ENCODE results near the gene TUBB2A.
"Not testable (repeated sequence)": the region's sequence is repeated elsewhere in the genome, so short reads cannot be mapped to it uniquely, and the experiment has no call there.

Gene TUBB2A

DNA sequence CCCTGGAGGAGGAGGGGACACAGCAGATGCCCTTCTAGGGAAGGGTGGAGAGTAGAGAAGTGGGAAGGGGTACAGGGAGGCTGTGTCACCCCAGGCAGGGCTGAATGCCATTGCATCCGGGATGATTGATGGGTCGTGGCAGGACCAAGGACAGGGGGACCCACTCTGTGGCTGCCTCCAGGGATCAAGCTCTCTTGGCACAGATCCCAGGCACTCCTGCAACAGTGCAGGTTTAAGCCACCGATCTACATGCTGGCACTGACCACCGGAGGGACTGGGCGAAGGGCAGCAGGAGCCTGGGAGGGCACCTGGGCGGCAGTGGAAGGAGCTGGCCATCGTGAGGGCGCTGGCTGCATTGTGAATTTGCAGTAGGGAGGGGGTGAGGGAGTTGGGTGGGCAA lies 22.6 kb upstream of the TUBB2A start:
- DNase-seq = not testable (repeated sequence)

DNA sequence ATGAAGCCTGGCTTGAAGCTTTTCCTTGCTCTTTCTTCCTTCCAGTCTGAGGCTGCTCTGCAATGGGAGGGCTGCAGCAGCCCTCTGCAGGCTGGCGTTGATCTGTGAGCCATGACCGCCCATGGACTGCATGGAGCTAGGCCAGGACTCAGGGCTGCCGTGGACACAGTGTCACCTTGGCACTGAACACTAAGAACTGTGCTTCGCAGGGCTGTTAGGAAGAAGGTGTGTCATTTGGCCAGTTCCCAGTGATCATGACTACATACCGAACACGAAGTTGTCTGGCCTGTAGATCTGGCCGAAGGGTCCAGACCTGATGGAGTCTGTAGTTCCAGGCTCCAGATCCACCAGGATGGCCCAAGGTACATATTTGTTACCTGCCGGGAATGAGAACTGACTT lies 21.3 kb upstream of the TUBB2A start:
- not testable (repeated sequence) for DNase-seq

DNA sequence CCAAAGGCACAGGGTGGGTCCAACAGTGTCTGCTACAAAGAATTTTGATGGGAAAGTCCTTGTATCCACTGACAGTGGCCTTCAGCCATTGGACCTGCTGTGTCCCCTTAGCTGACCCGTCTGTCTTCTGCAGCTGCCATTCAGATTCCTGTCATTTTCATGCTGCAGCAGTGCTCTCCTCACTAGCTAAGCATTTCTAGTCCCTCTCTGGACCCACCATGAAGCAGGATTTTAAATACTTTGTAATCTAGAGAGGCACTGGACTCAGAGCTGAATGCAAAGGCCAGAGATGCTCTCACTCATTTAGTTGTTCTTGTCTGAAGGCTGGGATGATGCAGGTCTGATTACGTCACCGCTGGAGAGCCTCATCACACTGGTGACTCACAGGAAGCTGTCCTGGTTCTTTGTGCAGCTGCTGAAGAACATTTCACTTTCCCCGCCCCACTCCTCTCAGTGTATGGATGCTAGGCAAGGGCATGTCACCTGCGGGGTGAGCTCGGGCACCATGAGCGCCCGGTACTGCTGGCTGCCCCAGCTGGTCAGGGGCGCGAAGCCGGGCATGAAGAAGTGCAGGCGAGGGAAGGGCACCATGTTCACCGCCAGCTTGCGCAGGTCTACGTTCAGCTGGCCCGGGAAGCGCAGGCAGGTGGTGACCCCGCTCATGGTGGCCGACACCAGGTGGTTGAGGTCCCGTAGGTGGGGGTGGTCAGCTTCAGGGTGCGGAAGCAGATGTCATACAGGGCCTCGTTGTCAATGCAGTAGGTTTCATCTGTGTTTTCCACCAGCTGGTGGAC lies 19.4 kb upstream of the TUBB2A start:
- DNase-seq = no peak

DNA sequence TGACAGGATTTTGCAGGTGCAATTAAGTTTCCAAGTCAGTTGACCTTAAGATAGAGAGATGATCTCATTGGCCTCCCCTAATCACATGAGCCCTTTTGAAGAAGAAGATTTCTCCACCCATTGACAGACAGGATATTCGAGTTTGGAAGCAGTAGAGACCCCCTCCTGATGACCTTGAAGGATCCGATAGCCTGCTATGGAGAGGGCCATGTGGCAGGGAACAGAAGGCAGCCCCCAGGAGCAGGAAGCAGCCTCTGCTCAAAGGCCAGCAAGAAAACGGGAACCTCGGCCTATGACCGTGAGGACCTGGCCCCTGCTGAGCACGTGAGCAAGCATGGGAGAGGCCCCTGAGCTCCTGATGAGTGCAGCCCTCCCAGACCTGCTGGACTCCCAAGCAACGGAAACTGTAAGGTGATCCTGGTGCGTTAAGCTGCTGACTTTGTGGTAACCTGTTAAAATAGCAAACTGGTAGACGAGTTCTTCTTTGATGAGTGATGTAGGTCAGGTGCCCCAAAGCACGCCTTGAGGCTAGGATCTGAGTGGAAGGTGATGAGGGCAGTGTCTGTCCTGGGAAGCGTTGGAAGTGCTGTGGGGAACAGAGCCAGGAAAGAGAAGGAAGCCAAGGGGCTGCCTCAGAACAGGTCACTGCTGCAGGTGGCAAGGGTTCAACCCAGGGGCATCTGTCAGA lies 18.5 kb upstream of the TUBB2A start:
- no peak for DNase-seq

DNA sequence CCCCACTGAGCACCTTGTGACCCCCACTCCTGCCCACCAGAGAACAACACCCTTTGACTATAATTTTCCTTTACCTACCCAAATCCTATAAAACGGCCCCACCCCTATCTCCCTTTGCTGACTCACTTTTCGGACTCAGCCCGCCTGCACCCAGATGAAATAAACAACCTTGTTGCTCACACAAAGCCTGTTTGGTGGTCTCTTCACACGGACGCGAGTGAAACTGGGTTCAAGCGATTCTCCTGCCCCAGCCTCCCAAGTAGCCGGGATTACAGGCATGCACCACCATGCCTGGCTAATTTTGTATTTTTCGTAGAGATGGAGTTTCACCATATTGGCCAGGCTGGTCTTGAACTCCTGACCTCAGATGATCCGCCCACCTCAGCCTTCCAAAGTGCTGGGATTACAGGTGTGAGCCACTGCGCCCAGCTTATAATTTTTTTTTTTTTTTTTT lies 16.3 kb upstream of the TUBB2A start:
- DNase-seq = not testable (repeated sequence)

DNA sequence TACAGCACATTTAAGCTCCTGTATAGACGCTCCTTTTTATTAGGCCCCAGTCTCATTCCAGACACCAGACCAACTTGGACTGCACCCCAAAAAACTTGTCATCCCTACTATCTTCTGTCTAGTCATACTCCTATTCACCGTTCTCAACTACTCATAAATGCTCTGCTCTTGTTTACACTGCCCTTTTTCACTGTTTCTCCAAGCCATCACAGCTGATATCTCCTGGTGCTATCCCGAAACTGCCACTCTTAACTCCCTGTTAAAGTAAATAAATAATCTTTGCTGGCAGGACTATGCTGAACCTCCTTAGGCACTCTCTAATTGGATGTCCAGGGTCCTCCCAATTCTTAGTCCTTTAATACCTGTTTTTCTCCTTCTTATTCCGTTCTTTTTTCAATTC lies 15.4 kb upstream of the TUBB2A start:
- not testable (repeated sequence) for DNase-seq

DNA sequence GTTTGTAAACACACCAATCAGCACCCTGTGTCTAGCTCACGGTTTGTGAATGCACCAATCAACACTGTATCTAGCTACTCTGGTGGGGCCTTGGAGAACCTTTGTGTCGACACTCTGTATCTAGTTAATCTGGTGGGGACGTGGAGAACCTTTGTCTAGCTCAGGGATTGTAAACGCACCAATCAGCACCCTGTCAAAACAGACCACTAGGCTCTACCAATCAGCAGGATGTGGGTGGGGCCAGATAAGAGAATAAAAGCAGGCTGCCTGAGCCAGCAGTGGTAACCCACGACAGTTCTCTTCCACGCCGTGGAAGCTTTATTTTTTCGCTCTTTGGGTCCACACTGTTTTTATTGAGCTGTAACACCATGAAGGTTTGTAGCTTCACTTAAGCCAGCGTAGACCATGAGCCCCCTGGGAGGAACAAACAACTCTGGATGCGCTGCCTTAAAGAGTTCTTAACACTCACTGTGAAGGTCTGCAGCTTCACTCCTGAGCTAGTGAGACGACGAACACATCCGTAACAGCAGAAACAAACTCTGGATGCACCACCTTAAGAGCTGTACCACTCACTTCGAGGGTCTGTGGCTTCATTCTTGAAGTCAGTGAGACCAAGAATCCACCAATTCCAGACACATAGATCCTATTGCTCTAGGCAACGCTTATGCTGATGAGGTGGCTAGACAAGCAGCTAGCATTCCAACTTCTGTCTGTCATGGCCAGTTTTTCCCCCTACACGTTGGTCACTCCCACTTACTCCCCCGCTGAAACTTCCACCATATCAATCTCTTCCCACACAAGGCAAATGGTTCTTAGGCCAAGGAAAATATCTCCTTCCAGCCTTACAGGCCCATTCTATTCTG lies 14.2 kb upstream of the TUBB2A start:
- DNase-seq = not testable (repeated sequence)

DNA sequence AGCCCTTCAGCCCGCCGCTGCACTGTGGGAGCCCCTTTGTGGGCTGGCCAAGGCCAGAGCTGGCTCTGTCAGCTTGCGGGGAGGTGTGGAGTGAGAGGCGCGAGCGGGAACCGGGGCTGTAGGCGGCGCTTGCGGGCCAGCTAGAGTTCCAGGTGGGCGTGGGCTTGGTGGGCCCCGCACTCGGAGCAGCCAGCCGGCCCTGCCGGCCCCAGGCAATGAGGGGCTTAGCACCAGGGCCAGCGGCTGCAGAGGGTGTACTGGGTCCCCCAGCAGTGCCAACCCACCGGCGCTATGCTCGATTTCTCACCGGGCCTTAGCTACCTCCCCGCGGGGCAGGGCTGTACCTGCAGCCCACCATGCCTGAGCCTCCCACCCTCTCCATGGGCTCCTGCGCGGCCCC lies 13.3 kb upstream of the TUBB2A start:
- DNase-seq = not testable (repeated sequence)

DNA sequence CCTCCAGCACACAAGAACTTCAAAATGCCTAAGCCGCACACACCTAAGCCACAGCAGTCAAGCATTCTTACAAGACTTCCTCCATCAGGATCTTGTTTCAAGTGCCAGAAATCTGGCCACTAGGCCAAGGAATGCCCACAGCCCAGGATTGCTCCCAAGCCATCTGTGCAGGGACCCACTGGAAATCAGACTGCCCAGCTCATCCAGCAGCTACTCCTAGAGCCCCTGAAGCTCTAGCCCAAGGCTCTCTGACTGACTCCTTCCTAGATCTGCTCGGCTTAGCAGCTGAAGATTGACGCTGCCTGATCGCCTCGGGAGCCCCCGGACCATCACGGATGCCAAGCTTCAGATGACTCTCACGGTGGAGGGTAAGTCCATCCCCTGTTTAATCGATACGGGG lies 10.7 kb upstream of the TUBB2A start:
- not testable (repeated sequence) for DNase-seq

DNA sequence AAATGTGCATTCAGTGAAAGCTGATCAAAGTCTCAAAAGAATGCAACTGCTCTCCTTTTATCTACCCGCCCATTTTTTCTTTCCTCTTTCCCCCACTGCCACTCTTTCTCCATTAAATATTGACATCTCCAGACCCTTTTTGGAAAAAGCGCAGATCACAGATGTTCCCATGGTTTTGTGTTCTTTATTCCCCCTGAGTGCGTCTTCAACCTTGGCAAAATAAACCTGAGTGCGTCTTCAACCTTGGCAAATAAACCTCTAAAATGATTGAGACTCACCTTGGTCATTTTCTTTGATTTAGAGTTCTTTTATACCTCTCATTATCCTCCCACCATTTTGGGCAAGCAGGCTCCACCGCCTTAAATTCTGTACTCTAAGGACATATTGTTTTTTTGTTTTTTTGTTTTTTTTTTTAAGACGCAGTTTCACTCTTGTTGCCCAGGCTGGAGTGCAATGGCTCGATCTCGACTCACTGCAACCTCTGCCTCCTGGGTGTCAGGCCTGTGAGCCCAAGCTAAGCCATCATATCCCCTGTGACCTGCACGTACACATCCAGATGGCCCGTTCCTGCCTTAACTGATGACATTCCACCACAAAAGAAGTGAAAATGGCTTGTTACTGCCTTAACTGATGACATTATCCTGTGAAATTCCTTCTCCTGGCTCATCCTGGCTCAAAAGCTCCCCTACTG lies 9.3 kb upstream of the TUBB2A start:
- not testable (repeated sequence) for DNase-seq

DNA sequence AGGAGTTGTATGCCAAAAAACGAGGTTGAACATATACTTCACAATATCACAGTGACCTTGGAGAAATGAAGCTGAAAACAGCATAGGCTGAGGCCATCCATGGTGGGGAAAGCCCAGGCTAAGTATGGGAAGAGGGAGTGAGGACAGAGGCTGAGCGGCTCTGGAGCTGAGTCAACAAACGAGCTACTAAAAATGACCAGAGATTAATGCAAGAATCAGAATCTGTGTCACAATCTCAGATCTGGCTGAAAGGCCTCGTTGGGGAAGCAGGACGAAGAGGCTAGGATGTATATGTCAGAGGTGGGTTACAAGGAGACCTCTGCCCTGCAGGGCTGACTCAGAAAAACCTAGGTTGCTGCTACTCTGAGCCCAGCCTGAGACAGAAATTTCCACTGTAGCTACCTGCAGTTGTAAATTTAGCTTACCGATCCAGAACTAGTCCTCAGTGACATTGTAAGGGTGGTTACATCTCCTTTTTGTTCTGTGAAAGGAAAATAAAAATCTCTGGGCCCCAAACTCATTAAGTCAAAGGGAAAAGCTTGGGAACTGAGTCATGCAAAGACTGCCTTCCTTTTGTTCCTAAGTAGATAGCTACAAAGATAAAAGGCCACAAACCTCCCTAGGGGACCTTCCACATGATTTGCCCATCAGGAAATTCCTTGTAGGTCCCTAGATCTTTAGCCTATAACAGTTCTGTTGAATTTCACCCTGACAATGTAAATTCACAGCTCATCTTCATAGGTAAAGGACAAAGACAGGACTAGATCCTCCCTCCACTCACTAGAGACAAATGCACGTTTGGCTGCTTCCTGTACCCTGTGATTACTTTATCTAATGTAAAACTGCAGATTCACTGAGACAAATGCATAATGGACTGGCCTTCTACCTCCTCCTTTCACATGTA lies 8.5 kb upstream of the TUBB2A start:
- DNase-seq = no peak

DNA sequence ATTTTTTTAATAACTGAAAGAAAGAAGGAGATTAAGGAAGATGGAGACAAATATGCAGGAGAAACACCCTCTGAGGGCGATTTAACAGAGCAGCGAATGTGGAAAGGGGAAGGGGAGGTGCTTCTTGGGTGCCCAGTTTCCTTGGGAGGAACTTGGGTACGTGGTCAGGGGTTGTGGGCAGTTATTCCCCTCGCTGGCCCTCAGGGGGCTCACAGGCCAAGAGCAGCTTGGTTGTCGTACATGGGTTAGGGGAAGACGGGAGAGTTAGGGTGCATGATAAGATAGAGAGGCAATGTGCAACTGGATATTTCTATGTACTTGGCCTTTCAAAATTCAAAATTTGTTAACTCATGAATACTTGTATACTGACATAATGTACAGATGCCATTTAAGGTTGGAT lies 7.0 kb upstream of the TUBB2A start:
- DNase-seq = no peak

DNA sequence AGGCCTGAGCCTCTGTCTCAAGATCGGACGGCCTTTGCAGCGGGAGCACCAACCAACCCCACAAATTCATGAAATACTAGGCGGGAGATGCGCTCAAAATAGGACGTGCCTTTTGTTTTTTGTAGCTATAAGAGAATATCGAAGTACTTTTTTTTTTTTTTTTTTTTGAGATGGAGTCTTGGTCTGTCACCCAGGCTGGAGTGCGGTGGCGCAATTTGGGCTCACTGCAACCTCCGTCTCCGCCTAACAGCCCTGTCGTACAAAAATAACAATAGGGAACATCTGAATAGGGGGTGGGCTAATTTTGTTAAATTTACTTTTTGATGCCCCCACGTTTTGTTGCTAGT lies 5.9 kb upstream of the TUBB2A start:
- peak in 1 of 6 experiments; percentile 38 for DNase-seq

DNA sequence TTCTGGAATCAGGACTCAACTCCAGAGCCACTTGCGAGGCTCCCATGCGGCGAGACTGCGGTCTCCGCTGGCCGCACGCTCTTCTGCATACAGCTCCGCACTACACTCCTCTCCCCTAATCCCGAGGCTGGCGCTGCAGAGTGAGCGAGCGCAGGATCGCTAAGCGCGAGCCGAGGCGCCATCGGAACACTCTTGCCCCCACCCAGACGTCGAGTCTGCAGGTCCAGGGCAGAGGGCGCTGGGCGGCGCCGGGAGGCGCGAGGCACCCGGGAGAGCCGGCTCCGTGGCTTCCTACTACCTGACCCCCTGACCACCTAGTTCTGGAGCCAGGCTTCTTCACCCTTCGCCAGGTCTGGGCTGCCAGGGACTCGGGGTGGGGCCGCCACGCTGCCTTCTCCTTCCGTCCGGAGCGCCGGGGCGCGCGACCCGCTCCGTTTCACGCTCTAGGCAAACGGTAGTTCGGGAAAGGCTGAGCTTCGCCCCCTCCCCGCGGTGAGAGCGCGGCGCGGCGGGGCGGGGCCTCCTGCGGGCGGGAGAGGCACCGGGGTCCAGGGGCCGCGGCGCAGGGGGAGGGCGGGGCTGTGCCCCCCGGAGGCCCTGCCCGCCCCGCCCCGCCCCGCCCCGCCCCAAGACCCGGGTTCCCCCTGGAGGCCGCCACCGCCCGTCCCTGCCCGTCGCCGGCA lies 5.4 kb upstream of the TUBB2A start:
- peak; percentile 18 to 60 (median 50) for DNase-seq

DNA sequence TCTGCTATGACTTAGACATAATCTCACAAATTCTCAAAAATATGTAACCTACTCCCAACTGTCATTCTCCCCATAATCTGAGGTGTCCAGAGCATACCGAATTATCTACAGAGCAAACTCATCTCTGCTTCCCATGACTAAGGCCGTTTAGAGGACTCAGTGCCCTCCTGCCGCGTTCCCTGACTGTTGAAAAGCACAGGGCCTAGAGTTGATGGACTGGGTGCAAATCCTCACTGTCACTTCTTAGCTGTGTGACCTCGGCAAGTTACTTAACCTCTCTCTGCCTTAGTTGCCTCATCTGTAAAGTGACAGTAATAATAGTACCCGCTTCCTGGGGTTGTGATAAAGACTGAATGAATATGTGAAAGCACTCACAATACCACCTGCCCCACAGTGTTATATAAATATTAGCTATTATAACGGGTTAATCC lies 4.7 kb upstream of the TUBB2A start:
- DNase-seq = no peak

DNA sequence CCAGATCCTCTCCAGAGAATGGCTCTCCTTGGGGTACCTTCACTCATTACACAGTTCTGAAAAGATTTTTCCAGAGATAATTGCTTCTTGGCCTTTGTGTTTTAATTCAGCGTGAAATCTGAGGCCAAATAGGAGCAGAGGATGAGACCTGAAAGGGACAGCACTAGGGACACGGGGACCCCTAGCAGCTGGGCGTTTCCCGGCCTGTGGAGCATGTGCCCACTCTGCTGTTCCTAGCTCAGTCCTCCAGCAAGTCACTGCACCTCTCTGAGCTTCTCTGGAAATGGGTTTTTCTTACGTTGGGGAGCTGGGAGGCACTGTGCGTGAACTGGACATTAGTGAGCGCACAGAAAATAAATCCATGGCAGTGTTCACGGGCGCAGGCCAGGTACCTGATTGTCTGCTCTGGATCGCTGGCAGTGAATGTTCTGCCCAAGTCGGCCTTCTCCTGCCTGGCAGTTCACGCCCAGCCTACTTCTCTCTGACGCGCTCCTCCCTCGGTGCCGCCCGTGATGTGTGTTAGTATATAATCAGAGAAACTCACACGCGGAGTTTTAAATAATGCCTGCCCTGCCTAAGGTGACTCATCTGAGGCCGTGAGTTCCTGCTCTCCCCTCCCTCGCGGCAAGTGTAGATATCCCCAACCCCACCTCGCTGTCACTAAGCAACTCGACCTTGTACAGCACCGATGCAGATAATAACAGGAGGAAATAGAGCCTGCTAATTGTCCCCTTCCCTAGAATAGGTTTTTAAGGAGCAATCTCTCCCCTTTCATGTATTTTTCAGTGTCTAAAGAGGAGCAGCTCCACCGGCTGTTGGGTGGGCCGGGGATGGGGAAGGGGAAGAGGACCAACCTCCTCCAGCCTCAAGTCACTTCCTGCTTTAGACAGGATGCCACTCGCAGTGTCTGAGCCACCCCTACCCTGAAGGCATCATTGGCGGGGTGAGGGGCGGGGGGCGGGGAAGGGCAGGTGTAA lies 2.7 kb upstream of the TUBB2A start:
- peak; percentile 59 to 72 (median 65) for DNase-seq

DNA sequence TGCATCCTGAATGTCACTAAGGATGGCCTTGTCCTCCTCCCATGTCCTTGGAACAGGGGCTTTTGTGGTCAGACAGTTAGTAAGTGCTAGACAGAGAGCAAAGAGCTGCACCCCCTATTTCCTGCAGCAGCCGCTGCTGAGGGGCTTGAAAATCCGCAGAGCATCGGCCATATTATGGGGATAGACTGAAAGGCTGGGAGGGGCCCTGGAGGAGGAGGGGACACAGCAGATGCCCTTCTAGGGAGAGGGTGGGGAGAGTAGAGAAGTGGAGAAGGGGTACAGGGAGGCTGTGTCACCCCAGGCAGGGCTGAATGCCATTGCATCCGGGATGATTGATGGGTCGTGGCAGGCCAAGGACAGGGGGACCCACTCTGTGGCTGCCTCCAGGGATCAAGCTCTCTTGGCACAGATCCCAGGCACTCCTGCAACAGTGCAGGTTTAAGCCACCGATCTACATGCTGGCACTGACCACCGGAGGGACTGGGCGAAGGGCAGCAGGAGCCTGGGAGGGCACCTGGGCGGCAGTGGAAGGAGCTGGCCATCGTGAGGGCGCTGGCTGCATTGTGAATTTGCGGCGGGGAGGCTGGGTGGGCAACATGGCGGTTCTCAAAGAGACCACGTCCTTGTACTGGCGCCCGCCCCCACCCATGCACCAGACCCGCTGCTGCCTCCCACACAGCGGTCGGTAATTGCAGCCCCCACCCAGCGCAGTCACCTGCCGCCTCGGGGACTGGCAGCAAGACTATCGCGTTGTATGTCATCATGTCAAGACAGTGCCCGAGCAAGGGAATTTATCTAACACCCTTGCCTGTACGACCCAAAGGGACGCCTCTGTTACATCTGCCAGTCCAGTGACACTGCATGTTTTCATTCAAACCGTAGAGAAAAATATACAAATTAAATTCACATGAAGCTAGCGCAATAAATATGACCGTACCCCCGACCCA lies 887 bp downstream of the TUBB2A start:
- DNase-seq = peak in 3 of 6 experiments; percentile 11 to 66 (median 28)

DNA sequence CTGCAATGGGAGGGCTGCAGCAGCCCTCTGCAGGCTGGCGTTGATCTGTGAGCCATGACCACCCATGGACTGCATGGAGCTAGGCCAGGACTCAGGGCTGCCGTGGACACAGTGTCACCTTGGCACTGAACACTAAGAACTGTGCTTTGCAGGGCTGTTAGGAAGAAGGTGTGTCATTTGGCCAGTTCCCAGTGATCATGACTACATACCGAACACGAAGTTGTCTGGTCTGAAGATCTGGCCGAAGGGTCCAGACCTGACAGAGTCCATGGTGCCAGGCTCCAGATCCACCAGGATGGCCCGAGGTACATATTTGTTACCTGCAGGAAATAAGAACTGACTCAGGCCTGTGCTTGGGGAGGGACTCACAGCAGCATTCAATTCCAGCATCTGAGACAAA lies 1.9 kb downstream of the TUBB2A start:
- not testable (repeated sequence) for DNase-seq

DNA sequence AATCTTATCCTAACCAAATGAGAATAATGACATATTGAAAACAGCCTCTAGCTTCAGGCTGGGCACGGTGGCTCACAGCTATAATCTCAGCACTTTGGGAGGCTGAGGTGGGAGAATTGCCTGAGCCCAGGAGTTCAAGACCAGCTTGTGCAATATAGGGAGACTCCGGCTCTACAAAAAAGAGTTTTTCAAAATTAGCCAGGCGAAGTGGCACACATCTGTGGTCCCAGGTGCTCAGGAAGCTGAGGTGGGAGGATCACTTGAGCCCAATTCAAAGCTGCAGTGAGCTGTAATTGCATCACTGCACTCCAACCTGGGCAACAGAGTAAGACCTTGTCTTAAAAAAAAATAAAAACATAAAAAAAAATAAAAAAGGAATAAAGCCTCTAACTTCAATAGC lies 4.7 kb downstream of the TUBB2A start:
- DNase-seq = no peak
